Stimulated activated CD8-positive, alpha-beta memory T cell treated with anti-CD3 and anti-CD28 coated beads, Interleukin-7, amount 100 ng/mL, for 48 hours (primary cell): ENCODE results near the gene SYT8.

Source experiments
- DNase-seq, 2 donors: peaks; one replicate each; pipeline ENCODE4 v3.0.0-alpha.2; 2020; ENCODE audit warnings: low read depth in 1 of 2; ENCODE audit errors: extremely low read depth in 1 of 2

SYT8 gene

GRCh38 chr11:1831338-1832210, 3.2 kb upstream of the SYT8 start:
- no peak for DNase-seq

GRCh38 chr11:1832211-1832919, 2.4 kb upstream of the SYT8 start:
- DNase-seq: no peak

- no peak for DNase-seq
Observed at GRCh38 chr11:1832920-1833295, 1.9 kb upstream of the SYT8 start.

- DNase-seq: no peak
Observed at GRCh38 chr11:1834062-1834610, 654 bp upstream of the SYT8 start.

- no peak for DNase-seq
Observed at GRCh38 chr11:1835671-1836010, 851 bp downstream of the SYT8 start.

GRCh38 chr11:1836011-1836945, 1.5 kb downstream of the SYT8 start:
- DNase-seq: no peak

GRCh38 chr11:1837171-1838076, 2.6 kb downstream of the SYT8 start:
- DNase-seq: peak; percentile 71 to 75

GRCh38 chr11:1838077-1838425, 3.3 kb downstream of the SYT8 start:
- DNase-seq: no peak

GRCh38 chr11:1838426-1839144, 3.8 kb downstream of the SYT8 start, which contains the start of gene TNNI2:
TNNI2 (plus strand) TSS chr11:1838981; CDS start chr11:1839697, 716 bp downstream.
- no peak for DNase-seq

GRCh38 chr11:1839204-1839923, 4.6 kb downstream of the SYT8 start:
- DNase-seq: no peak

GRCh38 chr11:1839924-1840779, 5.4 kb downstream of the SYT8 start:
- DNase-seq: no peak

GRCh38 chr11:1840780-1841480, 6.1 kb downstream of the SYT8 start:
- DNase-seq: no peak

- DNase-seq: no peak
Observed at GRCh38 chr11:1841511-1842148, 6.8 kb downstream of the SYT8 start.

GRCh38 chr11:1842149-1843097, 7.6 kb downstream of the SYT8 start:
- no peak for DNase-seq

- DNase-seq: no peak
Observed at GRCh38 chr11:1843098-1843473, 8.3 kb downstream of the SYT8 start.

- no peak for DNase-seq
Observed at GRCh38 chr11:1843796-1844195, 9.0 kb downstream of the SYT8 start.
